ENCODE measurements around the gene DYNLRB2. TPM values are rescaled to one million over a fixed set of nuclear protein-coding genes. Genes with fewer than 3 reads are reported as not detected.

Gene DYNLRB2
- polyA plus RNA-seq, 1 donor from 2014 or later, result not detected

- Histone ChIP-seq H3K9me2 (ENCODE audit: insufficient read depth, low read length) (no peaks in the 10 kb centered on the region), H4K20me1 (ENCODE audit: insufficient read depth) (no peaks in the 10 kb centered on the region), H3K27me3 (ENCODE audit: insufficient read depth, low read depth, low read length) (no peaks in the 10 kb centered on the region), H3K79me2 (replicated peaks; ENCODE audit: insufficient read depth, low read length) (no peaks in the 10 kb centered on the region), H2AFZ (ENCODE audit: low read depth, low read length) (no peak overlapping the region), H3F3A (ENCODE audit: insufficient read depth, low read length, poor library complexity, severe bottlenecking) (no peaks in the 10 kb centered on the region), H3K4me2 (ENCODE audit: low read length) (no peak overlapping the region), H3K9ac (ENCODE audit: low read length) (no peak overlapping the region), H3K4me3 (ENCODE audit: low read length) (no peak overlapping the region), H3K9me3 (ENCODE audit: low read length) (no peaks in the 10 kb centered on the region), H3K27ac (ENCODE audit: low read length) (no peak overlapping the region), H3K36me3 (ENCODE audit: insufficient read depth, low read length) (no peaks in the 10 kb centered on the region)
- TF ChIP-seq EZH2 (IDR thresholded peaks at IDR 0.05; ENCODE audit: borderline replicate concordance, insufficient read depth, low read length, poor library complexity, severe bottlenecking) (no peak), REST (IDR thresholded peaks at IDR 0.05; ENCODE audit: borderline replicate concordance) (no peak), SMC3 (conservative IDR thresholded peaks at IDR 0.05; ENCODE audit: poor library complexity) (no peak), RAD21 (conservative IDR thresholded peaks at IDR 0.05) (no peak), EP300 (conservative IDR thresholded peaks at IDR 0.05; ENCODE audit: poor library complexity, severe bottlenecking) (no peak)
Observed at GRCh38 chr16:80585764-80586163, 45.0 kb downstream of the DYNLRB2 start.

- Histone ChIP-seq H2AFZ (ENCODE audit: low read depth, low read length) (no peak overlapping the region), H3K9me2 (ENCODE audit: insufficient read depth, low read length) (no peaks in the 10 kb centered on the region), H3K27me3 (ENCODE audit: insufficient read depth, low read depth, low read length) (no peaks in the 10 kb centered on the region), H3K9me3 (ENCODE audit: low read length) (no peaks in the 10 kb centered on the region), H3K4me2 (ENCODE audit: low read length) (no peak overlapping the region), H3K79me2 (replicated peaks; ENCODE audit: insufficient read depth, low read length) (no peaks in the 10 kb centered on the region), H4K20me1 (ENCODE audit: insufficient read depth) (no peaks in the 10 kb centered on the region), H3K36me3 (ENCODE audit: insufficient read depth, low read length) (no peaks in the 10 kb centered on the region), H3K4me3 (ENCODE audit: low read length) (no peak overlapping the region), H3K9ac (ENCODE audit: low read length) (no peak overlapping the region), H3K27ac (ENCODE audit: low read length) (no peak overlapping the region), H3F3A (ENCODE audit: insufficient read depth, low read length, poor library complexity, severe bottlenecking) (no peaks in the 10 kb centered on the region)
- TF ChIP-seq SMC3 (conservative IDR thresholded peaks at IDR 0.05; ENCODE audit: poor library complexity) (no peak), MXI1 (conservative IDR thresholded peaks at IDR 0.05; ENCODE audit: poor library complexity, severe bottlenecking) (no peak), EZH2 (IDR thresholded peaks at IDR 0.05; ENCODE audit: borderline replicate concordance, insufficient read depth, low read length, poor library complexity, severe bottlenecking) (no peak), TAF1 (IDR thresholded peaks at IDR 0.05; ENCODE audit: low read depth) (no peak), CTCF (IDR thresholded peaks at IDR 0.05; ENCODE audit: poor library complexity, severe bottlenecking) (no peak), RAD21 (conservative IDR thresholded peaks at IDR 0.05) (no peak), REST (IDR thresholded peaks at IDR 0.05; ENCODE audit: borderline replicate concordance) (no peak), POLR2AphosphoS5 (IDR thresholded peaks at IDR 0.05) (no peak), EP300 (conservative IDR thresholded peaks at IDR 0.05; ENCODE audit: poor library complexity, severe bottlenecking) (no peak)
Observed at GRCh38 chr16:80586476-80586875, 45.7 kb downstream of the DYNLRB2 start.

All from neural cell (in vitro differentiated cells).